ENCODE measurements around the gene ERC1.
"Not testable (repeated sequence)": the region's sequence is repeated elsewhere in the genome, so short reads cannot be mapped to it uniquely, and the experiment has no call there.

Gene ERC1

GRCh38 chr12:1034243-1034642 is 43.2 kb downstream of the ERC1 start:
- no peak for DNase-seq

DNA sequence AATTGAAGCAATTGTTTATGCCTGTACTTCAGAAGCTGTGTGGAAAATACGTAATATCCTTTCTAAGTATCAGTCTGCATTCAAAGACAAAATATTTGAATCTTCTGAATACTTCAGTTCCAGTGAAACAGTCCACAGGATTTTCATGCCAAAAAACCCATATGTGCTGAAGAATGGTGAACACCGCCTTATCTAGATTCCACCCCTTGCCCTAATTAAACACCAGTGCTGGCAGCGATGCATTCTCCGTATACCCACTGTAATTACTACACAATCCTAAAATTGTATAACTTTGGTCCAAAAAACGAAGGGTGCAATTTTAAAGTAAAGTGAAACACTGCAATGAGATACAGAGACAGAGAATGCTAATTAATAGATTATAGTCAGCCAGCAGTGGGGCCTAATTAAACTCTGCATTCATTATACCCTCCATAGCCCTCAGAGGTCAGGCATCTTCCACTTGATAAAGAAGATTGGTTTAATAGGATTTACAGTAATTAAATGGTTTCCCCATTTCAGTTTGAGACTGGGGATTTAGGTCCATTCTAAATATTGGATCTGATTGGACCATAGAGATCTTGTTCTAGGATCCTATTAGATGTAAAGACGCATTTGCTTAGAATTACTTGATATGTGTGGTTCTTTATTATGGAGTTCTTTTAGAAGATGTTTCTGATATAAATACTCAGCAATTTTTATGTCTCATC is 43.9 kb downstream of the ERC1 start:
- no peak for DNase-seq

DNA sequence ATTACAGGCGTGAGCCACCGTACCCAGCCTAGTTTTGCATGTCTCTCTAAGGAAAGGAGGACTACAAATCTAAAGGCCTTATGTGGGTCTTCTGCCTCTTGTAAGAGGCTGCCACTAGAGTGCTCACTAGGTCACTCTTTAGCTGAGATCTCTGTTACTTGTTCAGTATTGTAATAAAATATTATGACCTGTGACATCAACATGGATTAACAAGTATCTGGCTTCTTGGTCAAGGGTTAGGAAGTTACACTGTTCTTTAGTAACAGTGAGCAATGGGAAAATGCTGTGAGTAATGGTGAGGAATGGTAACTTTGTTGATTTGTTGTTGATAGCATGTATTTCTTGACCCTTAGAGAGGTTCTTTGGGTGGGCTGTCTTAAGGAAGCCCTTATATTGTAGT is 50.5 kb downstream of the ERC1 start:
- DNase-seq: no peak

DNA sequence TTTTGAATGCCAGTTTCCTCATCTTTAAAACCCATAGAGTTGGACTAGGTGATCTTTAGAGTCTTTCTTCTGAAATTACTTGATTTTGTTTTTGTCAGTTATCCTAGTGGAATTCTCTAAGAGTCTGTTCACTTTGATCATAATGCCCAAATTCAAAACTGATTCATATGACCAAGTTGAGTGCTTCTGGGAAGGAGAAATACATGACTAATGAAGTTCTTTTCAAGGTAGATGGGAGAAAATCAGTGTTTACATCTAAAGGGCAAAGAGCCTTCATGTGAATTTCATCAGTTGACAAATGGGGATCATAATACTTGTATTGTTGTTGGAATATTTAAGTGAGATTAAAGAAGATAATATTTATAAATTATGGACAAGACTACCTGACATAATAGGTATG is 53.2 kb downstream of the ERC1 start:
- DNase-seq: no peak

DNA sequence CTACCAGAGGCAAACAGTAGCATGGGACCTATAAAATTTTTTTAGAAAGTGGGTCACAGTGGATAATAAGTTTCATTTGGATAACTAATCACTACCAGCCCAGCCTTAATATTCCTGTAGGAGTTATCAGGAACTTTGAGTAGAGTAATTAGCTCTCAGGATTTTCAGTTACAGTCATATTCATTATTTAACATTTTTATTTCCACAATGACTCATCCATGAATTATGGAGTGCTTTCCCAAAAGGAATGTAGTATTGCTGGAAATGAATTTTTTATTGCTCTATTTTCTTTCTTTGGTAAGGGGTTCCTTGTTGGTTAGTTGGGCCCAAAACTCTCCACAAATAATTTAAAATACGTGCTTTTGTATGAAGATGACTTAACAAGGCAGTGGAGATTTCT is 53.7 kb downstream of the ERC1 start:
- DNase-seq: no peak

DNA sequence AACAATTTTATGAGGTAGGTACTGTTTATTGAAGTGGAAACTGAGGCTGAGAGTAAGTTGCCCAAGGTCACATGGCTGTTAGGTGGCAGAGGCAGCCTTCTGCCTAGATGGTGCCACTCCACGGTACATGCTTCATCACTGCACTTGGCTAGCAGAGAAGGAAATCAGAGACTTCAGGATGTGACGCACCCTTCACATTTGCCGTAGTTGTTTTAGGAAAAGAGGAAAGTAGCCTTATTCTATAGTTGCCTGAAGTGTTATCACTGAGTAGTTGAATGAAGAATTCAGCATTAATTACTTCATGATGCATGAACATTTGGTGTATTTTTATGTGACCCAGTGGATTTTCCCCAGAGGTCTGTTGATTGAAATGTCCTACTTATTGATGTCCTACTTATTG is 55.7 kb downstream of the ERC1 start:
- no peak for DNase-seq

- peak; percentile 97 for DNase-seq
These were observed 57.1 kb downstream of the ERC1 start for GRCh38 chr12:1047898-1048660.

DNA sequence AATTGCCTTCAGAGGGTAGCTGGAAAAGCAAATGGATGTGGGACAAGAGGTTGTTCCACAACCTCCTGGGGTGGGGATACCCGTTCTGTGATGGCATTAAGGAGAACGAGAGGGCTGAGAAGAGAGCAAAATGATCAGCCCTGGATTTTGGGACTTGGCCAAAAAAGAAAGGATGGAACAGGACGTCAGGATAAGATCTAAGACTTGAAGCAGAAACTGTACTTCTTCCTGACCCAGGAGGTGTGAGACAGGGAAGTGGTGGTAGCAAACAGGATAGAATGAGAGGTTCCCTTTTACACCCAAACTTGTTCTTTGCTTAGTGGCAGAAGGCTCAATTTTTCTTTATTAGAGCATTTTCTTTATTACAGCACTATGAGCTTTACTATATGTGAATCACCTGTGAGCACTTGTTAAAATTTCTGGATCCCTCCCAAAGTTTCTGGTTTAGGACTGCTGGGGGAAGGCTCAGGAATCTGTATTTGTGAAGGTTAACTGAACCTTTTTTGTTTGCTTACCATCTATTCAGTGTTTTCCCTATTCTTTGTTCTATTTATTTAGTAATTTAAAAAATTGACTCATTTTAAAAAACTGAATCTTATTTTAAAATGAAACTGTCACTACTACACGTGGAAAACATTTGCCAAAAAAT is 59.2 kb downstream of the ERC1 start:
- no peak for DNase-seq

- not testable (repeated sequence) for DNase-seq
These were observed 60.6 kb downstream of the ERC1 start for GRCh38 chr12:1051672-1052071.

DNA sequence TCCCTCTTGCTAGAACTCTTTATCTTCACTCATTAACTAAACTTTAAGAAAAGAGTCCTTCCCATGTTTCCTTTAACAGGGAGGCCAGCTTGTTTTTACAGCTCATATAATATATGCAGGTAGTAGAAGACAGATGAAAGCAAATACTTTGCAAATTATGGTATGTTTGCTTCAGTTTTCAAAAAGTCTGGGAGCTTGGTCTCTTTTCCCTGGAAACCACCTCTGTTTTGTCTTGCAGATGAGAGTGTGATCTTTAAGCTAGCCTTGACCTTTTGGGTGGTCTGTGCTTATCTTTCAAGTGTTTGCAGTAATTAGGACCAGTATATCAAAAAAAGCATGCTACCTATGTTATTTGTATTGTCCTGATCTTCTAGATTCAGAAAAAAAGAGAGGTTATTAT is 62.7 kb downstream of the ERC1 start:
- DNase-seq: no peak

DNA sequence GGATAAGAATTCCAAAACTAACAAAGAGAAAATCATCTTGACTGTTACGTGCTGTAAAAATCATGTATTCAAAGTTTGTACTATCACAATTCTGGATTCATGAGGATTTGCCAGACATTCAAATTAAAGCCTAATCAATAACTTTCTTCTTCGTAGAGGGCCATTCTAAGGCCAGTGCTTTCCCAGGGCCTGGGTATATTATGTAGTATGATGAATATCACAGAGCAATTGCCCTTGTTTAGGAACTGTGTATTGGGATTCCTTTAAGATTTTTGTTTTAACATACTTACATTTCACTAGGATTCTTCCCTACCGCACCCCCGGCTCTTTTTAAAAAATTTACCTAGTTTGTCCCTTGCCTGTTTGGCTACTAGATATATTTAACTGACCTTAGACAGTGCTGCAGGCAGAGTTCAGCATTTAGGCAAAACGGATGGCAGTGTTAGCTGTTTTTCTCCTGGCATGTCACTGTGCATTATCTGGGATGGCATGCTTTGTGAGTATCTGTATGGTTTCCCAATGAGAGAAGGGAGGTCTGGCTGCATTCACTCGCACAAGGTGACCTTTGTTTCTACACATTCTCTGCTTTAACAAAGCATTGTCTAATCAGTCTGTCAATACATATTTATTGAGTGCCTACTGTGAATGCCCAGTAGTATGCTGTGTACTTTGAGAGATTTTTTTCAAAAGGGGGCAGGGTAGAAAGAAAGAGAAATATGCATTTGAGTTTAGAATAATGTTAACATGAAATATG is 63.3 kb downstream of the ERC1 start:
- peak; percentile 47 for DNase-seq

- DNase-seq: no peak
These were observed 65.4 kb downstream of the ERC1 start for GRCh38 chr12:1056390-1056789.

- DNase-seq: no peak
These were observed 67.4 kb downstream of the ERC1 start for GRCh38 chr12:1058423-1058822.

GRCh38 chr12:1059162-1059561 is 68.1 kb downstream of the ERC1 start:
- no peak for DNase-seq

- DNase-seq: no peak
These were observed 72.8 kb downstream of the ERC1 start for GRCh38 chr12:1063852-1064251.

- DNase-seq: no peak
These were observed 73.3 kb downstream of the ERC1 start for GRCh38 chr12:1064317-1064716.

DNA sequence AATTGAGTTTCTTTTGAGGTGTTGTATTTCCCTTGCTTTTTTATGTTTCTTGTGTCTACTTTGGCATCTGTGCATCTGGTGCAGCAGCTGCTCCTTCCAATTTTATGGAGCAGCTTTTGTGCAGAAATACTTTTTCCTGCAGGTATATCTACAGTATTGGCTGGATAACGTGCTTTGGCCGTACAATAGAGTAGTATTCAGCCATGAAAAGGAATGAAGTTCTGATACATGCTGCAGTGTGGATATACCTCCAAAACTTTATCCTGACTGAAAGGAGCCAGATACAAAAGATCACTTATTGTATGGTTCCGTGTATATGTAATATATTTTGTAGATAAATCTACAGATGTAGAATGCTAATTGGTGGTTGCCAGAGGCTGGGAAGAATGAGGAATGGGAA is 74.6 kb downstream of the ERC1 start:
- no peak for DNase-seq

- no peak for DNase-seq
These were observed 78.8 kb downstream of the ERC1 start for GRCh38 chr12:1069846-1070245.

GRCh38 chr12:1071182-1071581 is 80.2 kb downstream of the ERC1 start:
- no peak for DNase-seq

DNA sequence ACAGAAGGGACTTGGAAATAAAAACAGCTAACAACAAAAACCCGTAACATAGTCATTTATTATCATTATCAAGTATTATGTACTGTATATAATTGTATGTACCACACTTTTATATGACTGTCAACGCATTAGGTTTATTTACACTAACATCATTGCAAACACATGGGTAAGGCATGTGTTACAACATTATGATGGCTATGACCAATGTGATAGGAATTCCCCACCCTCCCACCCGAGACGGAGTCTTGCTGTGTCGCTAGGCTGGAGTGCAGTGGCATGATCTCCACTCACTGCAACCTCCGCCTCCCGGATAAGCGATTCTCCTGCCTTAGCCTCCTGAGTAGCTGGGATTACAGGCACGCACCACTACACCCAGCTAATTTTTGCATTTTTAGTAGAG is 82.6 kb downstream of the ERC1 start:
- DNase-seq: no peak

DNA sequence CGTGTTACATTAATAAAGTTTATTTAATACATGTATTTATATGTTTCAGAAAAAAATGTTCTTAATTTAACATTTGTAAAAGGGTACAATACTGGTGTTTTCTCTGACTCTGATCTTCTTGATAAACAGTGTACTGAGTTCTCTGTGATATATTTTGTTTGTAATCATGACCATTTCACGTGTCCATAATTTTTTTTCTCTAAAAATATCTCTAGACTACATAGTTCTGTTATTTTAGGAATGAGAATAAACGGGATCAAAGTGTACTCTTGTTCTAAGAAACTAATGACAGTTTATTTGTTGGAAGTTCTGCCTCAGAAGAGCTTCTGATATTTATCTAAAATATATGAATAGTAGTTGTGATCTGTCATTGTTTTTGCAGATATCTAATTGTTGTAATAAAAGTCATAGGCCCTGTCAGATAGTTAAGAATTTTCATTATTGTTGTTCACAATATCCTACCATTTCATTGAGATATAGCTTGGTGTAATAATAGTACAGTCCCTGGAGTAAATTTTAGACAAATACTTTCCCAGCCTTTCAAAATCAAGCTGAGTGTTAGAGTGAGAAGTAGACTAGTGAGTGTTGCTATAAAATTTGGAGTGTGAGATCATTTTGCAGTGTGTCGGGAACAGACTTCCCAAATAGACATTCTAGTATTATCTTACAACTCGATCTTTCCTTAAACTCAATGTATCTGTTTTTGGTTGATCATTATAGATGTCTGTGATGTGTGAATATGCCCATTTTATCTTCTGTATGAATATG is 86.2 kb downstream of the ERC1 start:
- DNase-seq: no peak

DNA sequence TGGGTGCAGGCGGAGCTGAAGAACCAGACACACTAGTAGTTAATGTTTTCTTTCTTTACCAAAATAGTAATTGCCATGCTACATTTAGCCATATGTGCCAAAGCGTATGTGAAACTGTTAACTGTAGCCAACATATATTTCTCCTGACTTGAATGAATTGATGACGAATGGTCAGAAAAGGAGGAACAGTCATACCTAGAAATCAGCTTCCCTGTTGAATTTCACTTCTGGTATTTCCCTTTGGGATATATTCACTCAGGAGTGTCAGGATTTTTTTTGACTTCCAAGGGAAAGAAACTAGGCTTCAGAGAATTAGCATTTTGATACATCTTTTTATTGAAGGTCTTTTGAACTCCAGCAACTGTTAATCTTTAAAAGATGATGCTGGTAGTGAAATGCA is 87.0 kb downstream of the ERC1 start:
- DNase-seq: no peak

Data from NCI-H1694 treated with DMSO at 0.1 percent for 48 hours (cell line).